ENCODE results near the gene DNAH17. TPM values are rescaled to one million over a fixed set of nuclear protein-coding genes. Genes with fewer than 3 reads are reported as not detected.

DNAH17 gene
- total RNA-seq, 1 experiment from 2014 or later, result 0.76 TPM

GRCh38 chr17:78422872-78423588, 154.2 kb downstream of the DNAH17 start:
- Histone ChIP-seq H3F3A (ENCODE audit: insufficient read depth, low read depth) (0 out of 2 replicates have a peak, but pooled peaks cover 5% of the 10 kb centered on the region), H4K20me1 (ENCODE audit: insufficient read depth) (peaks cover 5% of the 10 kb centered on the region; the same call in 1 of the 2 replicates), H3K4me3 (no peak overlapping the region), H3K4me1 (replicated peaks; ENCODE audit: insufficient read depth) (no peaks in the 10 kb centered on the region), H3K36me3 (ENCODE audit: low read depth) (no peaks in the 10 kb centered on the region), H3K9me2 (ENCODE audit: insufficient read depth) (no peaks in the 10 kb centered on the region), H3K27ac (no peak overlapping the region), H3K27me3 (ENCODE audit: insufficient read depth, low read depth) (no peaks in the 10 kb centered on the region), H3K79me2 (ENCODE audit: low read depth) (no peaks in the 10 kb centered on the region), H3K4me2 (no peak overlapping the region), H2AFZ (no peak overlapping the region), H3K9me3 (ENCODE audit: insufficient read depth, low read depth) (no peaks in the 10 kb centered on the region)
- POLR2A ChIA-PET (ENCODE audit: unreplicated experiment), result no interaction called here
- DNase-seq, result no peak
- no TSS peak for BruUV-seq (replicated peaks)
- CTCF ChIA-PET, result interaction anchor here (0.6 to 1.6 kb wide), 3 partner anchors 24 to 172 kb away, joined by 3 to 11 read pairs (median 5); no protein-coding TSS in a partner anchor
- intact Hi-C loops (cut with micrococcal nuclease; ENCODE audit: unreplicated experiment), result loop anchor here (1.0 to 5.0 kb wide), 4 partner anchors 63 to 336 kb away; partner anchors contain the start of gene SOCS3
- no peak for TF ChIP-seq CTCF (conservative IDR thresholded peaks at IDR 0.05)
- TF ChIP-seq EZH2 (IDR thresholded peaks at IDR 0.05; ENCODE audit: low read depth), result no peak

GRCh38 chr17:78422267-78422605, 155.0 kb downstream of the DNAH17 start:
- H3K4me3 ChIP-seq, result no peak overlapping the region
- TF ChIP-seq CTCF (conservative IDR thresholded peaks at IDR 0.05) (0 out of 2 replicates have a peak, but pooled peaks have one; percentile 6), EZH2 (IDR thresholded peaks at IDR 0.05; ENCODE audit: low read depth) (no peak)
- H3F3A ChIP-seq (ENCODE audit: insufficient read depth, low read depth), result 0 out of 2 replicates have a peak, but pooled peaks cover 5% of the 10 kb centered on the region
- no peaks in the 10 kb centered on the region for H3K9me3 ChIP-seq (ENCODE audit: insufficient read depth, low read depth)
- H3K27me3 ChIP-seq (ENCODE audit: insufficient read depth, low read depth), result no peaks in the 10 kb centered on the region
- no peak overlapping the region for H3K27ac ChIP-seq
- ChIA-PET POLR2A (ENCODE audit: unreplicated experiment) (no interaction called here), CTCF (interaction anchor here (0.6 to 1.6 kb wide), 4 partner anchors 24 to 337 kb away, joined by 3 to 11 read pairs (median 3); no protein-coding TSS in a partner anchor)
- no peak for DNase-seq
- H3K9me2 ChIP-seq (ENCODE audit: insufficient read depth), result no peaks in the 10 kb centered on the region
- no peaks in the 10 kb centered on the region for H3K4me1 ChIP-seq (replicated peaks; ENCODE audit: insufficient read depth)
- H3K79me2 ChIP-seq (ENCODE audit: low read depth), result no peaks in the 10 kb centered on the region
- H4K20me1 ChIP-seq (ENCODE audit: insufficient read depth), result peaks cover 5% of the 10 kb centered on the region; the same call in 1 of the 2 replicates
- H3K4me2 ChIP-seq, result no peak overlapping the region
- no TSS peak for BruUV-seq (replicated peaks)
- intact Hi-C loops (cut with micrococcal nuclease; ENCODE audit: unreplicated experiment), result loop anchor here (1.0 to 5.0 kb wide), 4 partner anchors 62 to 335 kb away; partner anchors contain the start of gene SOCS3
- no peak overlapping the region for H2AFZ ChIP-seq
- no peaks in the 10 kb centered on the region for H3K36me3 ChIP-seq (ENCODE audit: low read depth)

- BruUV-seq (replicated peaks), result no TSS peak
- H3K4me2 ChIP-seq, result no peak overlapping the region
- H3K36me3 ChIP-seq (ENCODE audit: low read depth), result no peaks in the 10 kb centered on the region
- intact Hi-C loops (cut with micrococcal nuclease; ENCODE audit: unreplicated experiment), result loop anchor here (1.0 to 5.0 kb wide), 4 partner anchors 61 to 334 kb away; partner anchors contain the start of gene SOCS3
- CTCF ChIA-PET, result interaction anchor here (0.6 to 1.6 kb wide), 4 partner anchors 24 to 1561 kb away, joined by 3 to 11 read pairs (median 3); no protein-coding TSS in a partner anchor
- H2AFZ ChIP-seq, result no peak overlapping the region
- H3K4me3 ChIP-seq, result no peak overlapping the region
- no peaks in the 10 kb centered on the region for H3K27me3 ChIP-seq (ENCODE audit: insufficient read depth, low read depth)
- POLR2A ChIA-PET (ENCODE audit: unreplicated experiment), result interaction anchor here (0.6 kb wide), 1 partner anchor 418 kb away, joined by 5 read pairs; no protein-coding TSS in a partner anchor
- no peaks in the 10 kb centered on the region for H3K79me2 ChIP-seq (ENCODE audit: low read depth)
- no peaks in the 10 kb centered on the region for H3K9me2 ChIP-seq (ENCODE audit: insufficient read depth)
- H3K27ac ChIP-seq, result no peak overlapping the region
- H3F3A ChIP-seq (ENCODE audit: insufficient read depth, low read depth), result 0 out of 2 replicates have a peak, but pooled peaks cover 5% of the 10 kb centered on the region
- TF ChIP-seq EZH2 (IDR thresholded peaks at IDR 0.05; ENCODE audit: low read depth) (no peak), CTCF (conservative IDR thresholded peaks at IDR 0.05) (peak; percentile 87)
- H3K9me3 ChIP-seq (ENCODE audit: insufficient read depth, low read depth), result no peaks in the 10 kb centered on the region
- peaks cover 5% of the 10 kb centered on the region; the same call in 1 of the 2 replicates for H4K20me1 ChIP-seq (ENCODE audit: insufficient read depth)
- peak; percentile 47 to 77 for DNase-seq
- H3K4me1 ChIP-seq (replicated peaks; ENCODE audit: insufficient read depth), result no peaks in the 10 kb centered on the region
Observed at GRCh38 chr17:78421534-78422266, 155.5 kb downstream of the DNAH17 start.
